Neuronal stem cell (in vitro differentiated cells): ENCODE data around the gene AGPAT2.

Experiments used
- small RNA-seq: library from polyadenylated mRNA; stranded (forward); fragments of <200 nt; extraction: miRNeasy Mini kit (QIAGEN cat#:217004); gene quantifications from one replicate; pipeline ENCODE3, GENCODE V24; 2013; ENCODE audit not compliant: insufficient read depth

The AGPAT2 gene

Small RNA genes within 50 kb of the gene (small RNA-seq; reads per million reads assigned to genes)
- gene MIR126, result 1,414 reads per million, percentile 99 among the genes with 10 or more reads in this experiment
